SJCRH30 (cell line): ENCODE results near the gene TSPAN3. TPM values are rescaled to one million over a fixed set of nuclear protein-coding genes. Genes with fewer than 3 reads are reported as not detected.

ENCODE experiments used
- DNase-seq, 2 experiments: peaks; one replicate each; pipeline ENCODE4 v3.0.0-alpha.2; 2015 to 2020
- H3K27ac ChIP-seq: fragments of 250-450 bp; sonication (Bioruptor Pico); 2 replicates; pipeline ENCODE4 v1.5.1; 2020; ENCODE audit warnings: mild to moderate bottlenecking, moderate library complexity
- H3K27me3 ChIP-seq: fragments of 250-450 bp; sonication (Bioruptor Pico); 2 replicates; pipeline ENCODE4 v1.5.1; 2020; ENCODE audit warnings: mild to moderate bottlenecking, moderate library complexity
- H3K36me3 ChIP-seq: fragments of 250-450 bp; sonication (Bioruptor Pico); 2 replicates; pipeline ENCODE4 v1.5.1; 2020; ENCODE audit warnings: mild to moderate bottlenecking, moderate library complexity
- H3K4me1 ChIP-seq: fragments of 250-450 bp; sonication (Bioruptor Pico); 2 replicates; pipeline ENCODE4 v1.5.1; 2020; ENCODE audit warnings: mild to moderate bottlenecking, moderate library complexity
- H3K4me3 ChIP-seq: fragments of 250-450 bp; sonication (Bioruptor Pico); 2 replicates; pipeline ENCODE4 v1.5.1; 2020; ENCODE audit warnings: mild to moderate bottlenecking, moderate library complexity
- H3K9me3 ChIP-seq: fragments of 250-450 bp; sonication (Bioruptor Pico); replicated peaks from 2 replicates; pipeline ENCODE4 v1.5.1; 2020; ENCODE audit warnings: mild to moderate bottlenecking, moderate library complexity
- total RNA-seq: library from RNA; depleted of rRNA; stranded (reverse); fragments of >200 nt; shearing (Covaris generic); gene quantifications from 2 replicates; pipeline ENCODE4 v1.2.3, GENCODE V29; 2014; rRNA removed

TSPAN3 gene
- total RNA-seq, 1 experiment from 2014 or later = 473 TPM

GRCh38 chr15:76994971-76995945 is 75.7 kb downstream of the TSPAN3 start, which contains the start of gene PSTPIP1:
PSTPIP1 (plus strand) TSS chr15:76995126; CDS start chr15:76995574, 448 bp downstream.
- Histone ChIP-seq H3K4me1 (0 out of 2 replicates have a peak, but pooled peaks cover 10% of the 10 kb centered on the region), H3K27ac (no peak within 1 kb of the TSS), H3K4me3 (peak within 1 kb of the TSS; percentile 51), H3K9me3 (no peaks in the 10 kb centered on the region), H3K36me3 (no peaks in the 10 kb centered on the region), H3K27me3 (no peaks in the 10 kb centered on the region)
- peak; percentile 59 to 63 for DNase-seq

GRCh38 chr15:76994496-76994895 is 76.4 kb downstream of the TSPAN3 start:
- no peaks in the 10 kb centered on the region for H3K27me3 ChIP-seq
- no peak for DNase-seq
- H3K4me1 ChIP-seq = 0 out of 2 replicates have a peak, but pooled peaks cover 10% of the 10 kb centered on the region
- no peaks in the 10 kb centered on the region for H3K36me3 ChIP-seq
- no peak overlapping the region for H3K27ac ChIP-seq
- no peak overlapping the region; the same call in 1 of the 2 replicates for H3K4me3 ChIP-seq
- no peaks in the 10 kb centered on the region for H3K9me3 ChIP-seq

- H3K4me3 ChIP-seq = no peak overlapping the region
- H3K4me1 ChIP-seq = 0 out of 2 replicates have a peak, but pooled peaks cover 10% of the 10 kb centered on the region
- no peak for DNase-seq
- H3K9me3 ChIP-seq = no peaks in the 10 kb centered on the region
- H3K27me3 ChIP-seq = no peaks in the 10 kb centered on the region
- no peak overlapping the region for H3K27ac ChIP-seq
- no peaks in the 10 kb centered on the region for H3K36me3 ChIP-seq
Measured at GRCh38 chr15:76994001-76994400, 76.9 kb downstream of the TSPAN3 start.

GRCh38 chr15:76993114-76993725 is 77.7 kb downstream of the TSPAN3 start:
- Histone ChIP-seq H3K4me1 (0 out of 2 replicates have a peak, but pooled peaks cover 10% of the 10 kb centered on the region), H3K27me3 (no peaks in the 10 kb centered on the region)
- DNase-seq = no peak

GRCh38 chr15:76991741-76992645 is 78.9 kb downstream of the TSPAN3 start:
- no peaks in the 10 kb centered on the region for H3K9me3 ChIP-seq
- H3K27ac ChIP-seq = no peak overlapping the region
- H3K27me3 ChIP-seq = no peaks in the 10 kb centered on the region
- H3K36me3 ChIP-seq = no peaks in the 10 kb centered on the region
- H3K4me1 ChIP-seq = 0 out of 2 replicates have a peak, but pooled peaks cover 9% of the 10 kb centered on the region
- DNase-seq = no peak
- no peak overlapping the region for H3K4me3 ChIP-seq

More at GRCh38 chr15:76993114-76993725, 77.7 kb downstream of the TSPAN3 start:
- H3K27ac ChIP-seq = no peak overlapping the region
- H3K36me3 ChIP-seq = no peaks in the 10 kb centered on the region
- H3K9me3 ChIP-seq = no peaks in the 10 kb centered on the region
- H3K4me3 ChIP-seq = no peak overlapping the region

Other genes with a start within 250 kb of the TSPAN3 start
- gene SCAPER, start 165.8 kb downstream of the TSPAN3 start, total RNA-seq = 15.1 and 16.1 TPM in 2 replicates
- gene RCN2, start 139.4 kb downstream of the TSPAN3 start, total RNA-seq = 128 and 159 TPM in 2 replicates
- 11.7 and 13.4 TPM in 2 replicates for gene PSTPIP1, start 76.0 kb downstream of the TSPAN3 start, total RNA-seq